HEK293 (cell line): ENCODE measurements around the gene DOK6.

Source experiments
- GLIS1 ChIP-seq: fragments of 450-650 bp; formaldehyde crosslinking; IDR thresholded peaks from 2 replicates; pipeline ENCODE4 v1.5.1; 2016; ENCODE audit warnings: missing biosample characterization, missing genetic modification characterization
- SP2 ChIP-seq: fragments of 450-650 bp; formaldehyde crosslinking; IDR thresholded peaks from 2 replicates; pipeline ENCODE4 v1.5.1; 2016; ENCODE audit warnings: missing biosample characterization, missing genetic modification characterization
- ZNF776 ChIP-seq: fragments of 450-650 bp; formaldehyde crosslinking; IDR thresholded peaks from 2 replicates; pipeline ENCODE4 v1.5.0; 2017; ENCODE audit warnings: missing biosample characterization, missing genetic modification characterization, borderline replicate concordance
- TF ChIP-seq, protein P1 (sequence below): fragments of 450-650 bp; formaldehyde crosslinking; IDR thresholded peaks from 2 replicates; pipeline ENCODE4 v1.5.1; 2016; ENCODE audit warnings: missing biosample characterization, missing genetic modification characterization

DNA sequence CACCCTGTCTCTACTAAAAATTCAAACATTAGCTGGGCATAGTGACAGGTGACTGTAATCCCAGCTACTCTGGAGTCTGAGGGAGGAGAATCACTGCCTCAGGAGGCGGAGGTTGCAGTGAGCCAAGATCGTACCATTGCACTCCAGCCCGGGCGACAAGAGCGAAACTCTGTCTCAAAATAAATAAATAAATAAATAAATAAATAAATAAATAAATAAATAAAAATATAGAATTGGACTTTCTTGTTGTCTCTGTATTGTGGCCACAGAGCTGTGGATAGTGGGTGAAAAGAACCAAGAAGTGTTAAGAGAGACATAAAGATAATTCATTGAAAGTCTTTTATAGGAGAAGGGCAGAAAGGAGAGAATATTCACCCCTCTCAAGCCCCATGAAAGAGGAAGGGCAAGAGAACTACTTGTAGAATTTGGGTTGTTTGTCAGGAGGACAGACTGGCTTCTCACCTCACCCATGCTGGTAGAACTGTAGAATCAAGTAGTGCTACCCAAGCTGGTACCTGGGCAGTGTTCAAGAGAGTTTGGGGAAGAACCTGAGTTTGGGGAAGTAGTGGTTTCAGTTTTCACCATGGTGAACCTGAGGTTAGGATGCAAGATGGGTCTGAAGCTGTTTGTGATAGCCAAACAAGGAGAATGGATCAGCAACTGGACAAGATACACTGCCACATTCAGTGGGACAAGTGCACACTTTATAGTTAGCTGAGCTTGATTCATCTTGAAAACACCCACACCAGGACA lies 290.5 kb downstream of the DOK6 start:
- TF ChIP-seq SP2 (tag by site-specific recombination) (no peak), ZNF776 (tag by site-specific recombination) (no peak), GLIS1 (no peak)
- TF ChIP-seq, protein P1, sequence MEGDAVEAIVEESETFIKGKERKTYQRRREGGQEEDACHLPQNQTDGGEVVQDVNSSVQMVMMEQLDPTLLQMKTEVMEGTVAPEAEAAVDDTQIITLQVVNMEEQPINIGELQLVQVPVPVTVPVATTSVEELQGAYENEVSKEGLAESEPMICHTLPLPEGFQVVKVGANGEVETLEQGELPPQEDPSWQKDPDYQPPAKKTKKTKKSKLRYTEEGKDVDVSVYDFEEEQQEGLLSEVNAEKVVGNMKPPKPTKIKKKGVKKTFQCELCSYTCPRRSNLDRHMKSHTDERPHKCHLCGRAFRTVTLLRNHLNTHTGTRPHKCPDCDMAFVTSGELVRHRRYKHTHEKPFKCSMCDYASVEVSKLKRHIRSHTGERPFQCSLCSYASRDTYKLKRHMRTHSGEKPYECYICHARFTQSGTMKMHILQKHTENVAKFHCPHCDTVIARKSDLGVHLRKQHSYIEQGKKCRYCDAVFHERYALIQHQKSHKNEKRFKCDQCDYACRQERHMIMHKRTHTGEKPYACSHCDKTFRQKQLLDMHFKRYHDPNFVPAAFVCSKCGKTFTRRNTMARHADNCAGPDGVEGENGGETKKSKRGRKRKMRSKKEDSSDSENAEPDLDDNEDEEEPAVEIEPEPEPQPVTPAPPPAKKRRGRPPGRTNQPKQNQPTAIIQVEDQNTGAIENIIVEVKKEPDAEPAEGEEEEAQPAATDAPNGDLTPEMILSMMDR (tag by site-specific recombination): no peak
